HepG2 (cell line): Measurements from ENCODE around the gene HSDL2. TPM values are rescaled to one million over a fixed set of nuclear protein-coding genes. Genes with fewer than 3 reads are reported as not detected.

Experiments used
- DNMT3B ChIP-seq: conservative IDR thresholded peaks from 2 replicates; pipeline ENCODE4 v1.6.1; 2016; ENCODE audit warnings: missing biosample characterization, control low read depth
- HIC2 ChIP-seq: sonication (generic); formaldehyde crosslinking; IDR thresholded peaks from 2 replicates; pipeline ENCODE4 v1.9.0; 2022; ENCODE audit warnings: low read depth, missing genetic modification reagents
- HIVEP1 ChIP-seq: sonication (generic); formaldehyde crosslinking; IDR thresholded peaks from 2 replicates; pipeline ENCODE4 v1.4.0; 2020; ENCODE audit warnings: mild to moderate bottlenecking, missing genetic modification reagents
- HNF1A ChIP-seq, 2 experiments: sonication (generic) in 1 of 2; formaldehyde crosslinking in 1 of 2; IDR thresholded peaks; 2 replicates each; pipeline versions ENCODE4 v1.4.0 to v1.6.1; 2016 to 2020; ENCODE audit warnings: borderline replicate concordance in 1 of 2, low read depth in 1 of 2, mild to moderate bottlenecking in 1 of 2, missing genetic modification reagents in 1 of 2
- KLF15 ChIP-seq: sonication (generic); formaldehyde crosslinking; IDR thresholded peaks from 2 replicates; pipeline ENCODE4 v1.8.1; 2023; ENCODE audit warnings: borderline replicate concordance, mild to moderate bottlenecking, inconsistent platforms, missing genetic modification reagents, mixed read lengths
- SALL2 ChIP-seq: sonication (generic); formaldehyde crosslinking; IDR thresholded peaks from 2 replicates; pipeline ENCODE4 v1.8.1; 2023; ENCODE audit warnings: mild to moderate bottlenecking, missing genetic modification reagents, inconsistent platforms
- SRSF1 ChIP-seq: fragments of 200-400 bp; formaldehyde crosslinking; optimal IDR thresholded peaks from 2 replicates; pipeline ENCODE3; 2017; ENCODE audit warnings: mild to moderate bottlenecking, low read depth, low read length, moderate library complexity
- TAF1 ChIP-seq: sonication (generic); formaldehyde crosslinking; IDR thresholded peaks from 2 replicates; pipeline ENCODE4 v1.4.0; 2020; ENCODE audit warnings: missing genetic modification reagents
- ZBTB40 ChIP-seq, 2 experiments: fragments of 450-650 bp in 1 of 2; sonication (generic) in 1 of 2; formaldehyde crosslinking in 1 of 2; IDR thresholded peaks; 2 replicates each; pipeline versions ENCODE4 v1.6.1 to v1.8.0; 2016 to 2022; ENCODE audit warnings: antibody characterized with exemption in 1 of 2, mild to moderate bottlenecking in 1 of 2, missing genetic modification reagents in 1 of 2
- ZNF619 ChIP-seq: sonication (generic); formaldehyde crosslinking; IDR thresholded peaks from 2 replicates; pipeline ENCODE4 v1.4.0; 2020; ENCODE audit warnings: mild to moderate bottlenecking, missing genetic modification reagents
- ZNF746 ChIP-seq: sonication (generic); formaldehyde crosslinking; IDR thresholded peaks from 2 replicates; pipeline ENCODE4 v1.8.0; 2022; ENCODE audit warnings: mild to moderate bottlenecking, missing genetic modification reagents
- polyA plus RNA-seq, 8 experiments: library from polyadenylated mRNA; depleted of rRNA in 3 of 8; stranded (reverse) in 7 of 8; unstranded in 1 of 8; fragments of >200 nt; fragmentation: Illumina TruSeq in 4 of 8; extraction: Trizol in 4 of 8; gene quantifications; 2 replicates each; pipeline versions ENCODE4 v1.2.1 to v1.2.3, GENCODE V29; 2011 to 2016; ENCODE audit warnings: low read depth in 4 of 8, missing spikeins in 1 of 8, mixed read lengths in 1 of 8; ENCODE audit not compliant: insufficient read depth in 1 of 8
- total RNA-seq, 5 experiments: library from RNA; depleted of rRNA; stranded (reverse); fragments of >200 nt; fragmentation: Illumina TruSeq; extraction: Trizol; gene quantifications; 2 replicates each; pipeline ENCODE4 v1.2.3, GENCODE V29; 2016; ENCODE audit warnings: low read depth in 1 of 5

The HSDL2 gene
- total and polyA plus RNA-seq, 2 of the 13 experiments (the other 11 are each of a cell fraction or from before 2014, with no cell fraction given), result 55.3 to 80.2 TPM

- no peak for TF ChIP-seq HIC2
- no peak for TF ChIP-seq ZBTB40 (IDR thresholded peaks at IDR 0.05)
- no peak for TF ChIP-seq ZBTB40 (CRISPR knock-in tag; IDR thresholded peaks at IDR 0.05)
- TF ChIP-seq HIVEP1 (CRISPR knock-in tag), result no peak
- no peak for TF ChIP-seq ZNF619 (CRISPR knock-in tag)
- TF ChIP-seq KLF15 (CRISPR knock-in tag), result 0 out of 2 replicates have a peak, but pooled peaks have one; percentile 63
- peak; percentile 63; the same call in 1 of the 2 replicates for TF ChIP-seq SALL2
- 0 out of 2 replicates have a peak, but pooled peaks have one; percentile 52 for TF ChIP-seq DNMT3B (CRISPR knock-in tag)
- no peak for TF ChIP-seq HNF1A (IDR thresholded peaks at IDR 0.05; ENCODE audit: low read depth)
- TF ChIP-seq HNF1A (CRISPR knock-in tag; IDR thresholded peaks at IDR 0.05; ENCODE audit: borderline replicate concordance), result peak; percentile 56; the same call in 1 of the 2 replicates
- peak; percentile 96 for TF ChIP-seq TAF1 (CRISPR knock-in tag)
- TF ChIP-seq ZNF746 (CRISPR knock-in tag), result 0 out of 2 replicates have a peak, but pooled peaks have one; percentile 40
- peak; percentile 17 for TF ChIP-seq SRSF1
Measured at GRCh38 chr9:112379177-112380101, 469 bp upstream of the HSDL2 start (continued).
